NCI-H2107 treated with DMSO at 0.1 percent for 48 hours (cell line): ENCODE results near the gene SH3YL1.

ENCODE experiments used
- DNase-seq: peaks from one replicate; lab custom pipeline; 2025; ENCODE audit not compliant: unreplicated experiment; lab: John Stamatoyannopoulos, UW

Gene SH3YL1

DNA sequence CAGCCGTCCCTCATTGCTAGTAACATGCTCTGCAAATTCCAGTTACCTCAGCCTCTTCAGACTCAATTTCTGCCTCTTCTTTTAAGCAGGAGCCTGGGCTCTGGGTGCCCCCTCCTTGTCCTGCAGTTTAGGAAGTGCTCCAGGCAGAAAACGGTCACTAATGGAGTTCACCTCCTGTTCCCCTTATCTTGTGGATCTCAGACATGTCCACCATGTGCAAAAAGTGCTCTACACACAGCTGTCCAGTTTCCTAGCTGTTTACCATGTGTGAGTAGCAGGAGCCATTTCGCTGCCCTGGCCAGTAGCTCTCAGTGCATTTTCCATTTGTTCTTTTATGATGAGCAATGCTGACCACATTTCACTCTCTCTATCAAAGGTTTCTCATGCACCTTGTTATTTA is 4.9 kb downstream of the SH3YL1 start:
- no peak for DNase-seq

DNA sequence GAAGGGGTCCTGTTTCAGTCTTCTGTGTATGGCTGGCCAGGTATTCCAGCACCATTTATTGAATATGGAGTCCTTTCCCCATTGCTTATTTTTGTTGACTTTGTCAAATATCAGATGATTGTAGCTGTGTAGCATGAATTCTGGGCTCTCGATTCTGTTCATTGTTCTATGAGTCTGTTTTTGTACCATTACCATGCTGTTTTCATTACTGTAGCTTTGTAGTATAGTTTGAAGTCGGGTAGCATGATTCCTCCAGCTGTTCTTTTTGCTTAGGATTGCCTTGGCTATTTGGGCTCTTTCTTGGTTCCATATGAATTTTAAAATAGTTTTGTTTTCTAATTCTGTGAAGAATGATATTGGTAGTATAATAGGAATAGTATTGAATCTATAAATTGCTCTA is 6.0 kb downstream of the SH3YL1 start:
- no peak for DNase-seq

DNA sequence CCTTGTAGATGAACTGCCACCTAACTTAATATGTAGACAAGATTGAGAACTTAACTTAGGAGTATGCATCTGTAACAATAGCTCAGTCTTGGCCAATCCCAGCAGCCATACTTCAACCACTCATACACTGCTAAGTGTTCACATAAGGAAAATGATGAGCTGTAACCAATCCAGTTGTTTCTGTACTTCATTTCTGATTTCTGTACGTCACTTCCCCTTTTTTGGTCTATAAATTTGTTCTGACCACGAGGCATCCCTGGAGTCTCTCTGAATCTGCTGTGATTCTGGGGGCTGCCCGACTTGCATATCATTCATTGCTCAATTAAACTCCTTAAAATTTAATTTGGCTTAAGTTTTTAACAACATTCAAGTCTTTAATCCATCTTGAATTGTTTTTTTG is 6.4 kb downstream of the SH3YL1 start:
- no peak for DNase-seq

DNA sequence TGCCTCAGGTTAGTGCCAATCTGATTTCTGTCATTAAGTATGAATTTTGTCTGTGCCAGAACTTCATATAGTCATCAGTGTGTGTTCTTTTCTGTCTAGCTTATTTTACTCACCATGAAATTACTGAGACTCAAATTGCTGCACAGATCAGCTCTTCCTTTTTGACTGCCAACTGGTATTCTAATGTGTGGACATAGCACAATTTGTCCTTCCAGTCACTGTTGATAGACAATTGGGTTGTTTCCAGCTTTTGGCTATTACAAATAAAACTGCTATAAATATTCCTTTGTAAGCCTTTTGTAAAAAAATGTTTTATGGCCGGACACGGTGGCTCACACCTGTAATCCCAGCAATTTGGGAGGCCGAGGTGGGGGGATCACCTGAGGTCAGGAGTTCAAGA is 7.7 kb downstream of the SH3YL1 start:
- DNase-seq, result no peak

DNA sequence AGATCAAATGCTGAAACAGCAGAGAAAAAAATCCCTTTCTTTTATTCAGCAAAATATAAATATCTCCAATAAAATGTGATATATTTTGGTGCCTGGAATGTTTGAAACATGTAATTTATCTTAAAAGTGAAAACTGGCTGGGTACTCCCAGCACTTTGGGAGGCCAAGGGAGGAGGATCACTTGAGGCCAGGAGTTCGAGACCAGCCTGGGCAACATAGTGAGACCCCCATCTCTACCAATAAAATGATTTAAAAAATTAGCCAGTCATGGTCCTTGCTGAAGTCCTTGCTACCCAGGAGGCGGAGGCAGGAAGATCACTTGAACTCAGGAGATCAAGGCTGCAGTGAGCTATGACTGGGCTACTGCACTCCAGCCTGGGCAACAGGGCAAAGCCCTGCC is 8.6 kb downstream of the SH3YL1 start:
- no peak for DNase-seq

DNA sequence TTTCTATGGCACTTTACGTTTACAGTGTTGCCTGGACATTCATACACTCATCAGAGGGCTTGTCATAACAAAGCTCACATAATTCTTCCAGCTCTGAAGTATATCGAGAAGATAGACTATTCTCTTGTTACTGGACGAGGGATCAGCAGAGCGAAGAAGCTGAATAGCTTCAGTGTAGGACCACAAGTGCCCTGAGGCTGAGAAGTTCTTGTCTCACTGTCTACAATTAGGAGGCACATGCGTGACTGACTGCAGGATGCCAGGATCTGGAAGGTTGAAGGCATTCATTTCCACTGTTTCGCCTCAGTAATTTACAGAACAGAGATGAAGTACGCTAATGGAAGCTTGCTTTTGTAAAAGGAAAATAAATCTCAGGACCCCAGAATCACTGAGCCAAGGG is 9.6 kb downstream of the SH3YL1 start:
- DNase-seq, result no peak

DNA sequence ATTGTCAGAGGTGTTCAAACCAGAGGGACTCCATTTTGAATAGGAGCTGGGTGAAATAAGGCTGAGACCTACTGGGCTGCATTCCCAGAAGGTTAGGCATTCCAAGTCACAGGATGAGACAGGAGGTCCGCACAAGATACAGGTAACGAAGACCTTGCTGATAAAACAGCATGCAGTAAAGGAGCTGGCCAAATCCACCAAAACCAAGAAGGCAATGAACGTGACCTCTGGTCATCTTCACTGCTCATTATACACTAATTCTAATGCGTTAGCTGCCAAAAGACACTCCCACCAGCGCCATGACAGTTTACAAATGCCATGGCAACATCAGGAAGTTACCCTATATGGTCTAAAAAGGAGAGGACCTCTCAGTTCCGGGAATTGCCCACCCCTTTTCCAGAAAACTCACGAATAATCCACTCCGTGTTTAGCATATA is 10.6 kb downstream of the SH3YL1 start:
- DNase-seq, result no peak

DNA sequence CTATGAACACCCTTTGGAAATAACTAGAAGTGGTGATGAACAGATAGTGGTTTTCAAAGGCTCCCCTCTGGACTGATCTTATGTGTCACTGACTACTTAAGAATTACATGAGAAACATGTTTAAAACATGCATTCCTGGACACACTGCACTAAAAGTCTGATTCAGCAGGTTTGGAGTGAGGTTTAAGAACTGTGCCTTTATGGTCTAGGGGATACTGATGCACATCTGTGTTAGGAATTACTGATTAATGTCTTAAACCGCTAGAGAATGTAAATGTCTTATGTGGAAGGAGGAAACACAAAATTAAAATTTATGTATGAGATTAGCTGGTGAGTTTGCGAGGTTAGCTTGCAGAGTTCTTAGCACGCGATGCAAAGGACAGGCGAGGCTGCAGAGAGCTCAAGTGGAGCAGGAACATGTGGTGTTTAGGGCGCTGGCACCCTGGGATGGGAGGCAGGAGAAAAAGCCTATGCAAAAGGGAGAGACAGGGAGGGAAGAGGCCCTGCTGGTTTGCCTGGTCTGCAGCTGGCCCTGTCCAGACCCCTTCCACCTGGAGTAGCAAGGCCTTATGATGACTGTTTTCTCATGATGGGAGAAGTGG is 11.7 kb downstream of the SH3YL1 start:
- DNase-seq, result no peak

DNA sequence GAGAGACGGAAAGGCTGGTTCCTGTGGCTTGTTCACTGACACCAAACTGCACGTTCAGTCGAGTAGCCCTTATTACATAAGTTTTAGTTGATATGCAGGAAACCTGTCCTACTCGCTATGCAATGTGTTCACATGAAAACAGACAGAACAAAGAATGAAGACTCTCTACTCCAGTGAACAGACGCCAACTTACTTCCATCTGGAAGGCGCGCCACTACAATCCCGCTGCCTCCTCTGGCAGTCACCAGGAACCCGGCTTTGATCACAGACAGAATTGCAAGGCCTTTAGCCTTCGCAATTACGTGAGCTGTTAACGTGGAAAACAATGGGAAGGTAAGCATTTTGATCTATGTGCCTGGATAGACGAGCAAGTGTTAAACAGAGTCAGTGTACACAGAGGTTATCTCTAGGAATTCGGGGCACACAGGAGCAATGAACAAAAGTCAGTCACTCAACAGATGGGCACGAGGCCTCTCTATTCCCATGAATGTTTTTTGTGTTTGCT is 14.2 kb downstream of the SH3YL1 start:
- DNase-seq, result no peak

DNA sequence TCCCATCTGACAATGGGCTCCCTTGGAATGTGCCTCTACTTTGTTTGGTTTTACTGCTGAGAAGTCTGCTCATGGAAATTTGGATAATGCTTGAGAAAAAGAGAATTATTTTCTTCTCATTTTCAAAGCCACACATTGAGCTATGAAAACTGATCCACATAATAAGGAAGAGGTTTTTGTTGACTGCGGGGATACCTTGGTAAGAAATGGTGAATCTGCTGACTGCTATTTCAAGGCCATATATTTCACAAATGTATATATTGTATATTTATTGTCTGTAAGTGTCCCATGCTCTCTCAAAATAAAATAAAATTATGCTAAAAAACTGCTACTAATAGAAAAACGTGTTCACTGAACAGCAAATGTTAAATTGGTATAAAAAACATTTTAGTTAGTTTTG is 15.1 kb downstream of the SH3YL1 start:
- no peak for DNase-seq

DNA sequence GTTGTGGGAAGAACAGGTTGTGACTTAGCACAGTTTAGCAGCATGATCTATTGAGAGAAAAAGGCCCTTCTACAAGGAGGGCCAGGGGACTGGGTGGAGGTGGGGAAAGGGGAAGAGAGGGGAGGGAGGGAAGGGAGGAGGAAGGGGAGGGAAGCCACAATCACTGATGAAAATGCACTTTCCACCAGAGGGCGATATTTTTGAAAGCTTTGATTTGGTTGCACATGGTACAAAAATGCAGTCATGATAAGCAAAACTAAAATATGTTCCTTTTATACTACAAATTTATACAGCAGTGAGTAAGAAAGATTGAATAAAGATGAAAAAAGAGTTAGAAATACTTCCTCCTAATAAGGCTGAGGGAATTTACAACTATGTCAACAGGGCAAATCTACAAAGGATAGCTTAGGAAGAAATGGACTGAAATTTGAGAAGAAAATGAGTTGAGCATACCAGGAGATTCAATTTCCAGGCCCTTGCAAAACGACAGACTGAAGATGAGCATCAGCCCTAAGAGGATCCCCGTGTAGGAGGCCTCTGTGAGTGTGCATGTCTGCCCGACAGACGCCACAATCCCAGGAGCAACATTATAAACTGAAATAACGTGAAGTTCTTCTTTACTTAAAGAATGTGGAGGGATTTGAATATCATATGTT is 17.2 kb downstream of the SH3YL1 start:
- DNase-seq, result peak; percentile 9

DNA sequence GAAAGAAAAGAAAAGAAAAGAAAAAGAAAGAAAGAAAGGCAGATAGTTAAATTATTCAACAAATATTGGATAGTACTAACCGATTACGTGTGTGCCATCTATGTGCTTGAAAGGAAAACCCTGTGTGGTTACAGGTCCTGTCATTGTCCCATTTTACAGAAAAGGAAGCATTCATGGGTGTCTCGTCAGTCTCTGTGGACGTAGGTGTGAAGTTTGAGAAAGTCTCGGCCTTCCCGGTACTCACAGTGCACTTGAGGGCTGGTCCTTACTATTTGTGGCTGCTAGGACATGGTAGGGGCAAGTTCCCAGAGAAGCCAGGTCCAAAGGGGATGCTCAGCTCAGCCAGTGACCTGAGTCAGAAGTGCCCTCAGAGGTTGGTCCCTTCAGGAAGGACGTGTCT is 19.3 kb downstream of the SH3YL1 start:
- no peak for DNase-seq

DNA sequence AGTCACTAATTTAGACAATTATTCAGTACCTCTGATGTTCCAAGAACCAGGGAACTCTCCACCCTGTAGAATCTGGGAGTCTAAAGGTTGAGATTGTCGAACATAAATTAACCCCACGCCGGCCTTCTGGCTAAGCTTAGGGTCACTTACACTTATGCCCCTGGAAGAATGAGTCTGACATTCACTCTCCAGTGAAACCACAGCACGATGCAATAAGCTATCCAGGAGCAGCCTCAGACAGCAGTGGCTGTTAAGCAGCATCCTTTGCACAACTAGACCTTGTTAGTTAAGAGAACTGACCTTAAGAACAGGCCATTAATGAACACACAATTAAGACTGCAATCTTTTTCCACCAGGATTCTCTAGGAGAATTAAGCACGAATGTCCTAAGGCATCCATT is 25.0 kb downstream of the SH3YL1 start:
- no peak for DNase-seq

DNA sequence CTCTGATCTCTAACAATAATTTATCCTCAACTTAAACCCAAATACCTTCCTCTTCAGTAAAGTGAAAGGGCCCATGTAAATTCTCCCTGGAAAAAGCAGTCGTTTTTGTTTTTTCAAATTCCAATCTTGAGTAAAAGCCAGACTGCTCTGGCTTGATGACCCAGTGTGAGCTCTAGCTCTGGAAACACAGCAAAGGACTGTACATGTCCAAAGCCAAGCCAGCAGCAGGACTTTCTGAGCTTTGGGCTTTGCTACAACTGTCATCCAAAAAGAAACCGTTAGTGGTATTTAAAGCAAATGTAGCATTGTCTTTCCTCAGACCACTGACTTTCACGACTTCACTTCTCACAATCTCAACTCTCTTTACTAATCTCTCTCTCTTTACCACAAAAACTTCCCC is 25.4 kb downstream of the SH3YL1 start:
- no peak for DNase-seq

DNA sequence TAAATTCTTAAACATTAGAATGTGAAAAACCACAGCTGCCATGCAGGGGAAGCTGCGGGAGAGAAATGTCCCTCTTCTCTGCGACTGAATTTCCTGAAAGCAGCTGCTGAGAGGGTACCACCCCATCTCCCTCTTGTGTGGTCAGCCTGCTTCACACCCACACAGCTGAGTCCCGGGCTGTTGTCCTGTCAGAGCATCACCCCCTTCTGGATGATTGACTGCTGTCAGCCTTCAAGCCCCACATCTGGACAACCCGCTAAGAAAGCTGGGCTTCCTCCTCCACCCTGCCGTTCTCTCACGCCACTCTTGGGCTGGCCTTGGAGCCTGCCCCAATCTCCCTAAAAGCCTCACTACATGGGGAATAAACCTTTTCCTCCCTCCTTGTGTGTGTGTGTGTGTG is 26.0 kb downstream of the SH3YL1 start:
- no peak for DNase-seq

DNA sequence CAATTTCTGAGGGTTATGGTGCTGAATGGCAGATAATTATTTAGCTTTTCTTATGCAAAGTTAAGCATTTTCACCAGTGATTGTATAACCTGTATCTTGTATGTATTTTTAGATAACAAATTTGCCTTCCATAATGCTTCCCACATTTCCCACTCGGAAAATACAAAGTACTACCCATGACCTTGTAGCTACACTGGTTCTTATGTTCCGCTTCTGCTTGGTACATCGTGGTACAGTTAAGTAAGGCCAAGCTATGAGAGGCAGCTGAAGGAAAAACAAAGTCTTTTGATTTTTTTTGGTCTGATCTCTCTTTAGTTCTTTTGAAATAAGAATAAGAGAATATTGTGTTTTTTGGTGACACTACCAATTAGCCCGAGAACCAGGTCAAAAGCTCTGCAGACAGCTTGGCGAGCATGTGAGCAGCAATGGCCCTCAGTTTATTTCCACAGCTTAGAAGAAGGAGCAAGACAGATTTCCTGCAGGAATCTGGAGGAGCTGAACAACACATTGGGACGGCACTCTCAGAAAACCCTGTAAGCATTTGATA is 26.8 kb downstream of the SH3YL1 start:
- no peak for DNase-seq

DNA sequence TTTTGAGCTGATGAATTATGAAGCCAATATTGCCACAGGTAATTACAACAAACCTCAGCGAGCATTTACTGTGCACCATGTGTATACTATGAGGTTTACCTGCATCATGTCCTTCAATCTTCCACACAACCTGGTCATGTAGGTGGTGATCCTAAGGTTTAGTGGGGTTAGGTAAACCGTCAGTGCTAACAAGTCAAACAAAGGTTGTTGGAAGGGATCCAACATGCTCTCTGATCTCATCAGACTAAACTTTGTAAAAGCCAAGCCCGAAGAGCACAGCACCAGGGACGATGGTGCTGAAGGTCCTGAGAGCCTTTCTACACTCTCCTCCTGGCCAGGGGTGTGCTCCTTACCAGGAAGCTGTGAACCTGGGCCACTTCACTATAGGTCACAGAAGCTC is 29.4 kb downstream of the SH3YL1 start:
- DNase-seq, result no peak

DNA sequence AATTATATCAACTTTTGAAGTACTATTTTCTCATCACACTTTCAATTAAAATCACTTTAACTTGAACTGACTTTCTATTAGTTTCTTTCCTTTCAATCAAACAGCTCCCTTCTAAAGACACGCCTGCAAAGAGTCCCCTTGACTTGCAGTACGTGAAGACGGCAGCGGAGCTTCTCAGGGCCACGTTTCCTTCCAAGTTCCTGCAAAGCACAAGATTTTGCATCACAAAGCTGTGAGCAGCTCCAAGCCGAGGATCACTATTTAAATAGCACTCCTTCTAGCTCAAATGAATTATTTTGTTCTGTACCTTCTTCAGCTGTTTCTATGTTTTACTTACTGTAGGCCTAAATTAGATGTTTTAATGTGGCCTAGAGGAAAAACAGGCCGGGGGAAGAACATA is 30.8 kb downstream of the SH3YL1 start:
- DNase-seq, result no peak

DNA sequence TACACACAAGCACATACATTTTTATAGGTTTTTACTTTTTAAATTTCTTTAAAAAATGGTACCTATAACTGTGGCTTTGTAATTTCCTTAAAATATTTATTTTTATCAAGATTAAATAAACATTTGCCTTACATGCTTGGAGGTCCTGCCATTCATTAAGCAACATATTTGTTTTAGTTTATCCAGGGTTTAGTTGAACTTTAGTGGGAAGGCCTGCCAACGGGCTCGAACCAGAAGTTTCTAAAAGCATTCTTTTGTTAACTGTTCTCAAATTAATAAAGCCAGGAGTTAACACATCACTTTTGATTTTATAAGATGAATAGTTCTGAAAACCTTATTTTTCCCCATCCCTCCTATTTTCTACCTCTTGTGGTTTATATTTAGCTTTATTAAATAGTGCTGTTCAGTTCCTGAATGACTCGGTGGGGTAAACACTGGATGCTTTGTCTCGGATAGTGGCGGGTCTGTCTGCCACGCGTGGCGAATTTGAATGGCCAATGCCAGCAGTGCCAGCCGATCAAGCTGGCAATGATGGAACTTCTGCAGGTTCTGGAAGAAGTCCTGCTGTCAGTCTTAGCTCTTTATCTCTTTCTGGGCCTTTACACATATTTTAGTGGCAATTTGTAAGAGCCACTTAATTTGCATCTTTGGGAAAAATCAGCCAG is 32.2 kb downstream of the SH3YL1 start:
- no peak for DNase-seq

DNA sequence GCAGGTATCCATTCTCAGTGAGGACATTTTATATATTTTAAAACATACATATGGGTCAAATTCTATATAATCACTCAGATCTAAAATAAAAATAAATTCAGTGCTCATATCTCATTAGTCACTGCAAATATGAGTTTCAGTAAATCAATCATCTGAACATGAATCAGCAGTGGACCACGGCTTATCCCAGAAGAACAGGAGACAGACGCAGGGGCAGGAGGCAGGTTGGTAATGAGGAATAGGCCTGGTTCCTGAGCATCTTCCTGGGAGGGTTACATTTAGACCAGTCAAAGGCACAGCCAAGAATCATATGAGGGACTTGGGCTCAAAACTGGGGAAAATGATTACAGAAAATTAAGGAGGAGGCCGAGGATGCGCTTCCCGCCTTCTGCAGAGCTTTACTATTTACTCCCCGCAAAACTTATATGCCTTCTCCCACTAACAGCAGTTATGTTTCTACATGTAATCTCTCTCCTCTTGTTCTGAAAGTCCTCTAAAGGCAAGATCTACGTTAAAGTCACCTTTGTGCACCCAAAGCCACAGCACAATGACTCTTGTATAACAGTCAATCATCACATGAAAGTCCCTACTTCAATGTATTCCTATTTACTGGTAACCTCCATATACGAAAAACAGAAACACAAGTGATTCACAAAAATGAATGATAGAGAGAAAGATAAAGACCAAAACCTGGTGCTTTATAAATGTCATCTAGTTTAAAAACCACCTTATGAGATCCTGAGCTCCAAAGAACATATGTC is 35.1 kb downstream of the SH3YL1 start:
- no peak for DNase-seq

DNA sequence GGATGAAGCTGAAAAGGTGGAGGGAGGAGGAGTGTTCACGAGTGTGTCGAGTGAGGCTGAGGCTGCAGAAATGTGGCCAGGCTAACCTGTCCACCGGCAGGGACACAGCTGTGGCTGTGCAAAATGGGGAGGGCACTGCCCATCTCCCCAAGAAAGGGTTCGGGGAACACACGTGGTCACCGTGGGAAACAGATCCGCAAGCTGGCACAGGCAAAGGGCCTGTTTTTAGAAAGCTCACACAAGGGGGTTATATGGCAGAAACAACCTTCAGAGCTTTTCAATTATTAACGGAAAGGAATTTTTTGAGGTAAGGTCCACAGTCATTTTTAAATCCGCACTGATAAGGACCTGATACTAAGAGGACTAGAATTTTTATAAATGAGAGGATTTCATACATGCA is 35.7 kb downstream of the SH3YL1 start:
- no peak for DNase-seq
